ENCODE measurements around the gene BNIP5. TPM values are rescaled to one million over a fixed set of nuclear protein-coding genes. Genes with fewer than 3 reads are reported as not detected.

The BNIP5 gene
- total and polyA plus RNA-seq, 2 of the 13 experiments (the other 11 are each of a cell fraction or from before 2014, with no cell fraction given), result not detected

DNA sequence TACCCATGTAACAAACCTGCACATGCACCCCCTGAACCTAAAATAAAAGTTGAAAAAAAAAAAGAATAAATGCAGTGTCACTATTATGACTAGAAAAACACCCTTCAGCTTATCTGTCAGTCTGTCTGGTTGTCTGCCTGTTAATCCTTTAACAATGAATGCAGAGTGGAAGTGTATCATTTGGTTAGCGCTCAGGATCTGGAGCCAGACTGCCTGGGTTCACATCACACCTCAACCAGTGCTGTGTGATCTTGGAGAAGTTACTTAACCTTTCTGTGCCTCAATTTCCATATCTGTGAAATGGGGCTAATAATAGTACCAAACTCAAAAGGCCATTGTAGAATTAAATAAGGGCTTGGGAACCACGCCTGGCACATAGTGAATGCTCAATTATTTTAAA, 34.0 kb upstream of the BNIP5 start:
- TF ChIP-seq ZNF841 (CRISPR knock-in tag; IDR thresholded peaks at IDR 0.05; ENCODE audit: borderline replicate concordance) (no peak), ZNF629 (CRISPR knock-in tag; conservative IDR thresholded peaks at IDR 0.05) (0 out of 2 replicates have a peak, but pooled peaks have one; percentile 32)
- TF ChIP-seq, protein P1, sequence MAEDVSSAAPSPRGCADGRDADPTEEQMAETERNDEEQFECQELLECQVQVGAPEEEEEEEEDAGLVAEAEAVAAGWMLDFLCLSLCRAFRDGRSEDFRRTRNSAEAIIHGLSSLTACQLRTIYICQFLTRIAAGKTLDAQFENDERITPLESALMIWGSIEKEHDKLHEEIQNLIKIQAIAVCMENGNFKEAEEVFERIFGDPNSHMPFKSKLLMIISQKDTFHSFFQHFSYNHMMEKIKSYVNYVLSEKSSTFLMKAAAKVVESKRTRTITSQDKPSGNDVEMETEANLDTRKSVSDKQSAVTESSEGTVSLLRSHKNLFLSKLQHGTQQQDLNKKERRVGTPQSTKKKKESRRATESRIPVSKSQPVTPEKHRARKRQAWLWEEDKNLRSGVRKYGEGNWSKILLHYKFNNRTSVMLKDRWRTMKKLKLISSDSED (CRISPR knock-in tag; IDR thresholded peaks at IDR 0.05), result no peak
- TF ChIP-seq, protein P2, sequence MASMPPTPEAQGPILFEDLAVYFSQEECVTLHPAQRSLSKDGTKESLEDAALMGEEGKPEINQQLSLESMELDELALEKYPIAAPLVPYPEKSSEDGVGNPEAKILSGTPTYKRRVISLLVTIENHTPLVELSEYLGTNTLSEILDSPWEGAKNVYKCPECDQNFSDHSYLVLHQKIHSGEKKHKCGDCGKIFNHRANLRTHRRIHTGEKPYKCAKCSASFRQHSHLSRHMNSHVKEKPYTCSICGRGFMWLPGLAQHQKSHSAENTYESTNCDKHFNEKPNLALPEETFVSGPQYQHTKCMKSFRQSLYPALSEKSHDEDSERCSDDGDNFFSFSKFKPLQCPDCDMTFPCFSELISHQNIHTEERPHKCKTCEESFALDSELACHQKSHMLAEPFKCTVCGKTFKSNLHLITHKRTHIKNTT (CRISPR knock-in tag; IDR thresholded peaks at IDR 0.05), result no peak
- FAIRE-seq, result no peak
- no peak overlapping the region for H3K27ac ChIP-seq (ENCODE audit: extremely low read length, insufficient read depth, low read length)
- intact Hi-C loops (cut with micrococcal nuclease; ENCODE audit: unreplicated experiment) (no loop called here), in situ Hi-C loops (cut with HindIII; ENCODE audit: extremely low pct_ligation_motif_present, low pct_unique_long_range_greater_than_20kb) (no loop called here)
- no peak for ATAC-seq
- peaks cover 3 to 42% of the 10 kb centered on the region in 2 experiments for H3K27me3 ChIP-seq (ENCODE audit: control insufficient read depth in 1 of 2, insufficient read depth in 2 of 2, low read length in 2 of 2)
- H3K4me1 ChIP-seq (ENCODE audit: insufficient read depth, low read length), result no peaks in the 10 kb centered on the region
- no peak overlapping the region for H3K9ac ChIP-seq (ENCODE audit: insufficient read depth, low read depth, low read length)
- WGBS (ENCODE audit: low lambda C conversion rate), result 33% methylated on average over 2 of the region's 2 CpGs
- no peaks in the 10 kb centered on the region for H3K79me2 ChIP-seq (ENCODE audit: insufficient read depth, low read length)
- DNase-seq (ENCODE audit: low spot score), result no peak
- H3K9me3 ChIP-seq (ENCODE audit: low read length), result no peaks in the 10 kb centered on the region
- no peaks in the 10 kb centered on the region for H3K36me3 ChIP-seq (replicated peaks in 1 of 2; ENCODE audit: control insufficient read depth in 1 of 2, insufficient read depth in 2 of 2, low read length in 2 of 2)
- ChIA-PET CTCF (ENCODE audit: low intra/inter-chr PET ratio, low total read pairs) (no interaction called here), POLR2A (no interaction called here)
- H2AFZ ChIP-seq (ENCODE audit: low read length), result no peak overlapping the region
- no peak overlapping the region for H3K4me3 ChIP-seq (replicated peaks in 1 of 3; ENCODE audit: insufficient read depth in 1 of 3, low read depth in 2 of 3, low read length in 3 of 3)
- BruUV-seq (replicated peaks), result no TSS peak
- H3K4me2 ChIP-seq (ENCODE audit: low read depth, low read length), result no peak overlapping the region
- no peaks in the 10 kb centered on the region for H4K20me1 ChIP-seq (ENCODE audit: insufficient read depth, low read length)

All from HepG2 (cell line).